Renal cortex interstitium (tissue), 11 donors: ENCODE measurements around the gene TTC33. TPM values are rescaled to one million over a fixed set of nuclear protein-coding genes. Genes with fewer than 3 reads are reported as not detected.
"Not testable (repeated sequence)": the region's sequence is repeated elsewhere in the genome, so short reads cannot be mapped to it uniquely, and the experiment has no call there.

Source experiments
- DNase-seq, 11 donors: peaks; one replicate each; pipeline ENCODE4 v3.0.0-alpha.2; 2013; ENCODE audit warnings: low read depth in 9 of 11, low spot score in 4 of 11; ENCODE audit errors: extremely low read depth in 1 of 11
- polyA plus RNA-seq, 3 donors: library from polyadenylated mRNA; unstranded; fragments of 120-200 nt; gene quantifications; one replicate each; pipeline ENCODE4 v1.2.1, GENCODE V29; 2013; ENCODE audit not compliant: insufficient read length in 3 of 3

The TTC33 gene
- polyA plus RNA-seq, 3 donors: 33.3 to 39.8 (median 34.2) TPM

- DNase-seq: peak in 4 of 11 donors; percentile 14 to 25 (median 22)
These were observed 152.4 kb downstream of the TTC33 start for GRCh38 chr5:40603378-40603777.

- DNase-seq: no peak
These were observed 154.4 kb downstream of the TTC33 start for GRCh38 chr5:40601198-40601868.

- no peak for DNase-seq
These were observed 155.4 kb downstream of the TTC33 start for GRCh38 chr5:40600383-40600782.

- no peak for DNase-seq
These were observed 156.1 kb downstream of the TTC33 start for GRCh38 chr5:40599676-40600075.

- no peak for DNase-seq
These were observed 160.9 kb downstream of the TTC33 start for GRCh38 chr5:40594811-40595210.

GRCh38 chr5:40591727-40592396 lies 163.9 kb downstream of the TTC33 start:
- DNase-seq: not testable (repeated sequence)

- DNase-seq: no peak
These were observed 168.4 kb downstream of the TTC33 start for GRCh38 chr5:40587376-40587775.

GRCh38 chr5:40585537-40586267 lies 170.1 kb downstream of the TTC33 start:
- DNase-seq: no peak

- no peak for DNase-seq
These were observed 171.7 kb downstream of the TTC33 start for GRCh38 chr5:40584054-40584453.

- no peak for DNase-seq
These were observed 177.0 kb downstream of the TTC33 start for GRCh38 chr5:40578501-40579451.

GRCh38 chr5:40577718-40578117 lies 178.0 kb downstream of the TTC33 start:
- DNase-seq: no peak

GRCh38 chr5:40575921-40576320 lies 179.8 kb downstream of the TTC33 start:
- DNase-seq: no peak

- no peak for DNase-seq
These were observed 180.3 kb downstream of the TTC33 start for GRCh38 chr5:40575411-40575810.

- DNase-seq: peak in 10 of 11 donors; percentile 15 to 68 (median 40)
These were observed 182.8 kb downstream of the TTC33 start for GRCh38 chr5:40572937-40573336.

GRCh38 chr5:40572391-40572790 lies 183.4 kb downstream of the TTC33 start:
- no peak for DNase-seq

GRCh38 chr5:40571729-40572128 lies 184.0 kb downstream of the TTC33 start:
- no peak for DNase-seq

- no peak for DNase-seq
These were observed 185.2 kb downstream of the TTC33 start for GRCh38 chr5:40570408-40571129.

- DNase-seq: no peak
These were observed 186.1 kb downstream of the TTC33 start for GRCh38 chr5:40569546-40570270.
